HUDEP-2 (cell line): ENCODE results near the gene NETO1.

ENCODE experiments used
- DNase-seq, 76 experiments: peaks; one replicate each; lab custom pipeline; 2025; ENCODE audit not compliant: unreplicated experiment in 76 of 76; lab: John Stamatoyannopoulos, UW

NETO1 gene

DNA sequence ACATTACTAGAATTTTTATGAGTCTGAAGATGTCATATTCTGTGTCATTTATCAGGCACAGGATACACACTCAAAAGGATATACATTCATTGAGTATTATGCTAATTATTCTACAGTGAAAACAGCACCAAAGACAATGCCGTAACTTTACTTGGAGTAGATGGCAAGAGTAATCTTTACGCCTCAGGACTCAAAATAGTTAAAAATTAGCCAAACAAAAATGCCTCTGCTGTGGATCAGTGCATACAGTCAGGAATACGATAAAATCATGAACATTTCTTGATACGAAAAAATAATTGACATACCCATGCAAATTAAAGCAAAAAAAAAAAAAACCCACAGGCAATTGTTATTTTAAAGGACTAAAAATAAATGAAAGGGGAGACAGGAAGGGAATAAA, 129.7 kb downstream of the NETO1 start:
- no peak for DNase-seq

DNA sequence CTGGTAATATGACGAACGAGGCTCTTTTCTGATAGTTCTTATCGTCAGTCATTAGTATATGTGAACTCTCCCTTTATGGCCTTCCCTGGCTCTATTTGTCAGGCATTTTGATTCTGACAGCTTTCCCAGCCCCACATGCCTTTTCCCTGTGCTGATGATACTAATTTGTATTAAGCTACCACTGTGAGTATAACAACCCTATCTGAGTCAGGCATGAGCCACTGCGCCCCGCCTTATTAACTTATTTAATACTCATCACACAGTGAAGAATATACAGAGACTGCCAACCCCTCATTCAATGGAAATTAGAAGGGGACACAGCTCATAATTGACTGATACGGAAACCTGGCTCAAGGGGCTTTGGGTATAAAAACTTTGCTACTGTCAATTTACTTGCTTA, 140.0 kb downstream of the NETO1 start:
- no peak for DNase-seq

DNA sequence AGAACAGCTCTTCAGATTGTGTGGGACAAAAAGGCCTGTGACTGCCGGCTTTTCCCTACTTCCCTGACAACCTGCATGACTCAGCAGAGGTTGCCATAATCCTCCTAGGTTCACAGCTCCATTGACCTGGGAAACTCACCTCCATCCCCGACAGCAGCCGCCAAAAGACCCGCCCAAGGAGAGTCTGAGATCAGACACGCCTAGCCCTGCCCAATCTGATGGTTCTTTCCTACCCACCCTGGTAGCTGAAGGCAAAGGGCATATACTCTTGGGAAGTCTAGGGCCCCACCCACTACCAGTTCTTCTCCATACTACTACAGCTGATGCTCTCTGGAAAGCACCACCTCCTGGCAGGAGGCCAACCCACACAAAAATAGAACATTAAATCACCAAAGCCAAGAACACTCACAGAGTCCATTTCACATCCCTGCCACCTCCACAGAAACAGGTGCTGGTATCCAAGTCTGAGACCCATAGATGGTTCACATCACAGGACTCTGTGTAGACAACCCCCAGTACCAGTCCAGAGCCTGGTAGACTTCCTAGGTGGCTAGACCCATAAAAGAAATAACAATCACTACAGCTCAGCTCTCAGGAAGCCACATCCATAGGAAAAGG, 140.6 kb downstream of the NETO1 start:
- no peak for DNase-seq

DNA sequence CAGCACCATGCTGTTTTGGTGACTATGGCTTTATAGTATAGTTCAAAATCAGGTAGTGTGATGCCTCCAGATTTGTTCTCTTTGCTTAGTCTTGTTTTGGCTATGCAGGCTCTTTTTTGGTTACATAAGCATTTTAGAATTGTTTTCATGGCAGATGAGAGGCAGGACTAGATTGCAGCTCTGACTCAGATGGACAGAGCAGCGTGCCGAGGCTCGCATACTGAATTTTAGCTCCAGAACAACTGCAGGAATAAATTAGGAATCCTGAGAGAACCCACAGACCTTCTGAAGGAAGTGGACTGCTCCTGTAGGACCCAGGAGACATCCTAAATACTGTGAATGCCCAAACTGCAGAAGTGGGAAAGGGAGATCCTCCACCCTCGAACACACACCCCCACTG, 141.6 kb downstream of the NETO1 start:
- no peak for DNase-seq

DNA sequence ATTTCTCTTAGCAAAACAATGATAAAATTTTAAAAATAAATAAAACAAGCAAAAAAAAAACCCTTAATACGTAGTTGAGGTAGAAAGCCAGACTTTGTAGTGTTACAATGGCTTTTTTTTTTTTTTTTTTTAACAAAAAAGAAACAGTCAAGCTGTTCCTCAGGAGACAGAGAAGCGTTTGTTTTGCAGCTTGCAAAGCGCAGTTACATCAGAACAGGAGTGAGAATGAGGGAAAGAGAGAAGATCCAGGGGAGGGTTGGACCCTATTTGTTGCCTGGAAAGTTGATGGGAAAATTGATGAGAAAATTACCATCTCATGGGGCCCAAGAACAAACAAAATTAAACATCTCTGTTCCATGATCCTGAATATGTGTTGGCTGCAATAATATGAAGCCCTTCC, 146.5 kb downstream of the NETO1 start:
- no peak for DNase-seq

DNA sequence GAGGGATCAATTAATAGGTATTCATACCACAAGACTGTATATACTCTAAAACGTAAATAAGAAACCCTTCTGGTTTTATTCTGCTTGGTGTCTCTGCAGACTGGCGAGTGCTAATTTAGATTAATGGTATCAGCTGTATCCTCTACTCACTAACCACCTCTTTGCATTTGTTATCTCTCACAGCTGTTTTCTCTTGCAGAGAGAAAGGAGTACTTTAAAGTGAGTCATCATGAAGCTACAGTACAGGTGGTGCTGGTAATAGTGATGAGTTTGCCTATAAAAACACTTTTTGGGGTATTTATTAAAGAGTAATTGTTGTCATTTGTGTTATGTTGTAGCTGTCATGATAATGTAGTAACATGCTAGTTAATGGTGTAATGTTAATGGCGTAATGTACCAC, 147.7 kb downstream of the NETO1 start:
- no peak for DNase-seq

DNA sequence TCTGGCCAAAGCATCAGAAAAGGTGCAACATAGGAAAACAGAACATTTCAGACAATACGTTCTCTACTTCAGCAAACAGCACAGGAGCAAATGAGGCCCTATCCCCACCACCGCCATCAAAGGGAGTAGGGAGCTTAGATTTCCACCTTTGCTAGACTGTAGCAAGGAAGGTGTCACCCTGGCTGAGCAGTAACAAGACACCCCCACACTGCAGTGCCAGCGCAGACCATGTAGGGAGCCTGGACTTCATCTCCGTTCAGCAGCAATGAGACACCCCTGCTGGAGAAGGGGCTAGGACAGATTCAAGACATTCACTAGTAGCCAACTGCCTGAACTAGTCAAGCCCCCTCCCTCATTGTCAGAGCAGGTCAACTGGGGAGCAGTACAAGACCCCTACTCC, 163.6 kb downstream of the NETO1 start:
- no peak for DNase-seq

DNA sequence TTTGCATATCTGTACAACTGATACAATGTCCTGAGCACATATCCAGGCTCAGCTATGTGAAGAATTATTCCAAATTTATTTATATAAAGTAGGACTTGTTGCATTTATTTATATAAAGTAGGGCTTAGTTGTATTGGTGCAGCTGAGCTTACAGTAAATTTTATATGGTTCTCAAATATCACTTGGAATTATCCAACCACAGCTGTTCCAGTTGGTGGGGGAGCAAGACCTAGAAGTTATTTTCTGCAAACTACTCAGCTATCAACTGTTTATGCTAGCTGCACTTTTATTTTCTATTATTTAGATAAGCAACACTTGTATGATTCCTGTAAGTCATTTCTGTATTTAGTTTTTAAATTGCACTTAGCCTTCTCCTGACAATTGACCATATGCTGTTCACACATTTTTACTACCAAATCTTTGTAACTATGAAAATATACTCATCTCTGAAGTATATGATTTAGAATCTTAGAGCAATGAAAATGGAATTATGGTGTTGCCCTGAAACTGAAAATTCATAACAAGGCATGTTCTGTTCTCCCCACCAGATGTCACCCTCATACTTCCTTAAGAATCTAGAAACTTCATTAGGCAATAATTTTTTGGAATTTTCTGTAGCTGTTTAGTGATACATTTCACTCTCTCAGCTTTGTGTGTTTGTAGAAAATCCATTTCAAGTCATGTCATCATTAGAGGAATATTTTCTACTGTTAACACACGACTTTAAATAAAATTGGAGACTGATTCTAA, 166.7 kb downstream of the NETO1 start:
- no peak for DNase-seq

DNA sequence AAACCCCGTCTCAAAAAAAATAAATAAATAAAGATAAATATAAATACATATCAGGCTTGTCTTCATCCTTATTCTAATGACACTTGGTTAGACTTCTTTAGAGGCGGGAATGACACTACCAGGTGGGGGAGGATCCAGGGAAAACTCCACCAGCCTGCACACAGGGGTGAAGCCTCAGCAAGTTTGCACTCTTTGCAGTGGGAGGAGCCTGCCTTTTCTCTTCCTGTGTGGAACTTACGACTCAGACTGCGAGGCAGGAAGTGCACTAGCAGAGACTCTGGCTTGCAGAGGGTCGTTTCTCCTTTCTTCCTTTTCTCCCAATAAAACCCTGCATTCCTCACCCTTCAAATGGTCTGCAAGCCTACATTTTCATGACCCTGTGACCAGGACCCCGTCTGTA, 170.1 kb downstream of the NETO1 start:
- DNase-seq = no peak

DNA sequence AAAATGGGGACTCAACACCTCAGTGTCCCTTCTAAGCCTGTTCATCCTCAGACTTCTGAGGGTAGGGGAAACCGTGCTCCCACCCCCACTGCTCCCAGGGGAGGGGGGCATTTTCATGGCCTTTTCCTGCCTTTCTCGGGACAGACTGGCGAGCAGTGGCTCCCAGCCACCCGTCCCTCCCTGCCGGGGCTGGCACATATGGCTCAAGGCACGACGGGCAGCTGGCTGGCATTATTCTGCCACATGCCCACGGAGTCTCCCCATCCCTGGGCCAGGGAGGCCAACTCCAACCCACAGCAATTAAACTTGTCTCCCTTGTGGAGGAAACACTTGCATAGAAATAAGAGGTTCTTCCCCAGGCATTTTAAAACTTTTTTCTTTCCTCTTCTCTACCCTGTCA, 175.2 kb downstream of the NETO1 start:
- no peak for DNase-seq
